ENCODE data around the gene POP7.

DNA sequence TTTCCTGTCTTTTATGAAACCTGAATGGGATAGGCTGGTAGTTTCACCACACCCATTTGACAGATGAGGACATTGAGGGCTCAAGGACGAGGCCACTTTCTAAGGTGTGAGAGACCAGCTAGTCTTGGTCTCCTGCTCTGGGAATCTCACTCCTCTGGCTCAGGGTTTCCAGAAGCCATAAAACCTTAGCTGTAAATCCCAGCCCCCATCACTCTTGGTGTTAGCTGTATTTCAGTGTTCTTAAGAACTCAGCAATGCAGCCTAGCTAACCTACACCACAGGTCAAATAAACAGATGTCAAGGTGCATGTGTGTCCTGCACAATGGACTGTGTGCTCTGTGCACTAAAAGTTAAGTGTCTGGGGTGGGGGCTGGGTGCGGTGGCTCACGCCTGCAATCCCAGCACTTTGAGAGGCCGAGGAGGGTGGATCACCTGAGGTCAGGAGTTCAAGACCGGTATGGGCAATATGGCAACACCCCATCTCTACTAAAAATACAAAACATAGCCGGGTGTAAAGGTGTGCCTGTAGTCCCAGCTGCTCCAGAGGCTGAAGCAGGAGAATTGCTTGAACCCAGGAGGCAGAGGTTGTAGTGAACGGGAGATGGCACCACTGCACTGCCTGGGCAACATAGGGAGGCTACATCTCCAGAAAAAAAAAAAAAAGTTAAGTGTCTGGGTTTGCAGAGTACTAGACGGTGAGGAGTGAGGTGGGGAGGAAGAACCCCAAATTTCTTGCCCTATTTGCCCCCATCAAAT, 13.8 kb downstream of the POP7 start:
- TF ChIP-seq, protein P1, sequence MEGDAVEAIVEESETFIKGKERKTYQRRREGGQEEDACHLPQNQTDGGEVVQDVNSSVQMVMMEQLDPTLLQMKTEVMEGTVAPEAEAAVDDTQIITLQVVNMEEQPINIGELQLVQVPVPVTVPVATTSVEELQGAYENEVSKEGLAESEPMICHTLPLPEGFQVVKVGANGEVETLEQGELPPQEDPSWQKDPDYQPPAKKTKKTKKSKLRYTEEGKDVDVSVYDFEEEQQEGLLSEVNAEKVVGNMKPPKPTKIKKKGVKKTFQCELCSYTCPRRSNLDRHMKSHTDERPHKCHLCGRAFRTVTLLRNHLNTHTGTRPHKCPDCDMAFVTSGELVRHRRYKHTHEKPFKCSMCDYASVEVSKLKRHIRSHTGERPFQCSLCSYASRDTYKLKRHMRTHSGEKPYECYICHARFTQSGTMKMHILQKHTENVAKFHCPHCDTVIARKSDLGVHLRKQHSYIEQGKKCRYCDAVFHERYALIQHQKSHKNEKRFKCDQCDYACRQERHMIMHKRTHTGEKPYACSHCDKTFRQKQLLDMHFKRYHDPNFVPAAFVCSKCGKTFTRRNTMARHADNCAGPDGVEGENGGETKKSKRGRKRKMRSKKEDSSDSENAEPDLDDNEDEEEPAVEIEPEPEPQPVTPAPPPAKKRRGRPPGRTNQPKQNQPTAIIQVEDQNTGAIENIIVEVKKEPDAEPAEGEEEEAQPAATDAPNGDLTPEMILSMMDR (IDR thresholded peaks at IDR 0.05; ENCODE audit: low read depth, low read length) = no peak
- no peak for TF ChIP-seq POLR2A (IDR thresholded peaks at IDR 0.05; ENCODE audit: extremely low read depth, insufficient read length)

Data from NB4 (cell line).